GM21515 (cell line): ENCODE data around the gene PPL.
"Not testable (repeated sequence)": the region's sequence is repeated elsewhere in the genome, so short reads cannot be mapped to it uniquely, and the experiment has no call there.

Experiments used
- ATAC-seq: cut with Tn5 transposase; IDR thresholded peaks from one replicate; pipeline ENCODE4 v1.9.1; 2021; ENCODE audit not compliant: unreplicated experiment

Gene PPL, protein sequence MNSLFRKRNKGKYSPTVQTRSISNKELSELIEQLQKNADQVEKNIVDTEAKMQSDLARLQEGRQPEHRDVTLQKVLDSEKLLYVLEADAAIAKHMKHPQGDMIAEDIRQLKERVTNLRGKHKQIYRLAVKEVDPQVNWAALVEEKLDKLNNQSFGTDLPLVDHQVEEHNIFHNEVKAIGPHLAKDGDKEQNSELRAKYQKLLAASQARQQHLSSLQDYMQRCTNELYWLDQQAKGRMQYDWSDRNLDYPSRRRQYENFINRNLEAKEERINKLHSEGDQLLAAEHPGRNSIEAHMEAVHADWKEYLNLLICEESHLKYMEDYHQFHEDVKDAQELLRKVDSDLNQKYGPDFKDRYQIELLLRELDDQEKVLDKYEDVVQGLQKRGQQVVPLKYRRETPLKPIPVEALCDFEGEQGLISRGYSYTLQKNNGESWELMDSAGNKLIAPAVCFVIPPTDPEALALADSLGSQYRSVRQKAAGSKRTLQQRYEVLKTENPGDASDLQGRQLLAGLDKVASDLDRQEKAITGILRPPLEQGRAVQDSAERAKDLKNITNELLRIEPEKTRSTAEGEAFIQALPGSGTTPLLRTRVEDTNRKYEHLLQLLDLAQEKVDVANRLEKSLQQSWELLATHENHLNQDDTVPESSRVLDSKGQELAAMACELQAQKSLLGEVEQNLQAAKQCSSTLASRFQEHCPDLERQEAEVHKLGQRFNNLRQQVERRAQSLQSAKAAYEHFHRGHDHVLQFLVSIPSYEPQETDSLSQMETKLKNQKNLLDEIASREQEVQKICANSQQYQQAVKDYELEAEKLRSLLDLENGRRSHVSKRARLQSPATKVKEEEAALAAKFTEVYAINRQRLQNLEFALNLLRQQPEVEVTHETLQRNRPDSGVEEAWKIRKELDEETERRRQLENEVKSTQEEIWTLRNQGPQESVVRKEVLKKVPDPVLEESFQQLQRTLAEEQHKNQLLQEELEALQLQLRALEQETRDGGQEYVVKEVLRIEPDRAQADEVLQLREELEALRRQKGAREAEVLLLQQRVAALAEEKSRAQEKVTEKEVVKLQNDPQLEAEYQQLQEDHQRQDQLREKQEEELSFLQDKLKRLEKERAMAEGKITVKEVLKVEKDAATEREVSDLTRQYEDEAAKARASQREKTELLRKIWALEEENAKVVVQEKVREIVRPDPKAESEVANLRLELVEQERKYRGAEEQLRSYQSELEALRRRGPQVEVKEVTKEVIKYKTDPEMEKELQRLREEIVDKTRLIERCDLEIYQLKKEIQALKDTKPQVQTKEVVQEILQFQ (N-terminal part only)

DNA sequence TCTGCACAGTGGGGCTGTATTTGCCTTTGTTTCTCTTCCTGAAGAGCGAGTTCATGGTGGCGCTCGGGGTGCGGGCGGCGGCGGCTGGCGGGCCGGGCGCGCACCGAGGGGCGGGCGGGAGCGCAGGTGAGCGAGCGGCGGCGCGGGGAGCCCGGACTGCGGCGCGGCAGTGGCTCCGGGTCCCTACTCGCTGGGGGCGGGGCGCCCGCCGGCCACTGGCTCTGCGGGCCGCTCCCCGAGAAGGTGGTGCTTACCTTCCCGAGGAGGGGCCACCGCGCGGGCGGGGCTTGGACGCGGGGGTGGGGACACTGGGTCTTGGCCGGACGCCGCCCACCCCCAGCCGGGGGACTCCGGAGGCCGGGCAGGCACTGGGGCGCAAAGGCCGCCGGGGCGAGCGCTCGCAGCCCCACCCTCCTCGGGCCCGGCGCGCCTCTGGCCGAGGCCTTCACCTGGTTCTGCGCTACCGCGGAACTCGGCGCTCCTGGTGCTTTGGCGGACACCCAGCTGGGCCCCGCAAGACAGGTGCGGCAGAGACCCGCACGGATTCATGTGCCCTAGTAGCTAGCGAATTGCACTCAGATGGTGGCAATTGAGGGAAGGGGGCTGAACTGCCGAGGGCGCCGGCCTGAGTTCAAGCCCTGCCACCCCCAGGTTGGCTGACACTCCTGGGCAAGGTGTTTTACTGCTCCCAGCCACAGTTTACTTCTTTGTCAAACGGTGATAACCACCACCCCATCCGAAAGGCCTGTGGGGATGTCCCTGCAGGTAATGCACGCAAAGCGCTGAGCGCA is at the start of gene PPL:
Gene PPL (minus strand): TSS at position 158 of the 791 bp plus-strand sequence. CDS start 103 bp downstream, at position 55.
- ATAC-seq = no peak

DNA sequence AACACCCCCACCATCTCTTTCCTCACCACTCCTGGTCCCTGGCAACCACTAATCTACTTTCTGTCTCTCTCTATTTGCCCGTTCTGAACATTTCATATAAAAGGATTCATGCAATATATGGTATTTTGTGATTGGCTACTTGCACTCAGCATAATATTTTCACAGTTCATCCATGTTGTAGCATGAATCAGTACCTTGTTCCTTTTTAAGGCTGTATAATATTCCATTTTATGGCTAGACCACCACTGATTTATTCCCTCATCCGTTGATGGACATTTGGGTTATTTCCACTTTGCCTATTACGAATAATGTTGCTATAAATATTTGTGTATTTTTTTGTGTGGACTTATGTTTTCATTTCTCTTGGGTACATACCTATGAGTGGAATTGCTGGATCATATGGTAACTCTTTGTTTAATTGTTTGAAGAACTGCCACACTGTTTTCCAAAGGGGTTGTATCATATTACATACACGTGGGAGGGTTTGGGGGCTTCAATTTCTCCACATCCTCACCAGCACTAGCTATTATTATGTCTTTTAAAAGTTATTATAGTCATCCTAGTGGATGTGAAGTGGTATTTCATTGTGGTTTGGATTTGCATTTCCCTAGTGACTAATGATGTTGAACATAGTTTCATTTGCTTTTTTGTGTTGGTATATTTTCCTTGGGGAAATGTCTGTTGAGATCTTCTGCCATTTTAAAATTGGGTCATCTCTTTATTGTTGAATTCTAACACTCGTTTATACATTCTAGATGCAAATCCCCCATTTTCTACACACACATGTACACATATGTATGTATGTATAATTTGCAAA is 47.4 kb upstream of the PPL start:
- ATAC-seq = no peak

DNA sequence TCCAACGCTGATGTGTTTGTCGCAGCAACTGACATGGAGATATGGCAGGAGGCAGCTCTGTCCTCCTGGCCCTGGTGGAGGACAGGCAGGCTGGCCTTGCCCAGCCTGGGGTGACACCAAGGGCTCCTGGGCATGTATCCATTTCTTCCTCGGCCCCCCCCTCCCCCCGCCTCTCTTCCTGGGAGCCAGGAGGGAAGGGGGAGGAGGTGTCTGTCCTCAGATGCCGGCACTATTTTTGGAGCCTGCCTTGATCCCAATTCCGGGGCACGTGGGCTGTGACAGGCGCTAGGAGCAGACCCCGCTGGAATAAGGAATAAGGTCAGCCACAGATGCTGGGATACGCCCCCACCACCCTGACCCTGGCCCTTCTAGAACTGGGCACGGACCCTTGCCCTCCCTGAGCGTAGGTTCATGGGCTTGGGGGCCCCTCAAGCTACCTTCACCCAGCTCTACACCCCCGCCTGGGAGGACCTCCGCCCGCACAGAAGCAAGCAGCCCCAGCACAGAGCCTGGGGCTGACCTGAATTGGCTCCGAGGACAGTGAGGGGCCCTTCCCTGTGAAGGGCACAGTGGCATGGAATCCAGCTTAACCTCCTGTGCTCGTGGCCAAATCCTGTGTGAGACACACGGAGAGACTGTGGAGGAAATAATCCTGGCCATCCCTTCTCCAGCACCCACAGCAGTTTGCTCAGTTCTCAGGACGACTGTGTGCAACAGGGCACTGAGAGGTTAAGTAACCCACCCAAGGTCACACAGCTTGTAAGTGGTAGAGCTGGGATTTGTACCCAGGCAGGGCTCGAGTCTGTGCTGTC is 45.3 kb upstream of the PPL start:
- no peak for ATAC-seq

DNA sequence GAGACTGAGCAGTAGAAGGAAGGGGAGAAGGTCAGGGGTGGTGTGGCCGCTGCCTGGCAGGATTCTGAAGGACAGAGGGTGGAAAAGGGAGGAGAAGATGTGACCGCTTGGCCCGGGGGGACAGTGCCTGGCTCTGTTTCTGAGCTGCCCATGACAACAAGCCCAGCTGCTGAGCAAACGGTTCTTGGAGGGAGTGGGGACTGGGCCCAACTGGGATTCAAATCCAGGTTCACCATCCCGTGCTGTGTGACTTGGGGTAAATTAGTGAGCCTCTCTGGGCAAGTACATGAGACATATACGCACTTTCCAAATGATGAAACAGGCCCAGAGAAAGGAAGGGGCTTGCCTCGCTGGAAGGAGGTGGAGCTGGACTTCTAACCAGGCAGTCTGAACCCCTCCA is 44.5 kb upstream of the PPL start:
- ATAC-seq = no peak

DNA sequence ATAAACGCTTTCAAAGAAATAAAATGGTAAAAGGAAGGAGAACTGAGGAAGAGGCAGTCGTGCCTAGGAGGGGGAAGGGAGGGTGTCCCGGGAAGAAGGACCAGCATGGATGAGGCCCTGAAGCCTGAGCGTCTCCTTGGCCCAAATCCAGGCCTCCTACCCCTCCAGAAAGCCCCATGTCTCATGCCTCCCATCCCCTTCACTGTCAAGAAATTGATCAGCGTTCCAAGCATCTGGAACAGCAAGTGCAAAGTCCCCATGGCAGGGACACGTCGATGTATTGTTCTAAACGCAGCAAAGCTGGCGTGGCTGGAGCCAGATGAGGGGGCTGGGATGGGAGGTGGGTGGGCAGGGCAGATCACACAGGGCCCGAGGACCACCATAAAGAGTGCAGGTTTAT is 43.7 kb upstream of the PPL start:
- no peak for ATAC-seq

DNA sequence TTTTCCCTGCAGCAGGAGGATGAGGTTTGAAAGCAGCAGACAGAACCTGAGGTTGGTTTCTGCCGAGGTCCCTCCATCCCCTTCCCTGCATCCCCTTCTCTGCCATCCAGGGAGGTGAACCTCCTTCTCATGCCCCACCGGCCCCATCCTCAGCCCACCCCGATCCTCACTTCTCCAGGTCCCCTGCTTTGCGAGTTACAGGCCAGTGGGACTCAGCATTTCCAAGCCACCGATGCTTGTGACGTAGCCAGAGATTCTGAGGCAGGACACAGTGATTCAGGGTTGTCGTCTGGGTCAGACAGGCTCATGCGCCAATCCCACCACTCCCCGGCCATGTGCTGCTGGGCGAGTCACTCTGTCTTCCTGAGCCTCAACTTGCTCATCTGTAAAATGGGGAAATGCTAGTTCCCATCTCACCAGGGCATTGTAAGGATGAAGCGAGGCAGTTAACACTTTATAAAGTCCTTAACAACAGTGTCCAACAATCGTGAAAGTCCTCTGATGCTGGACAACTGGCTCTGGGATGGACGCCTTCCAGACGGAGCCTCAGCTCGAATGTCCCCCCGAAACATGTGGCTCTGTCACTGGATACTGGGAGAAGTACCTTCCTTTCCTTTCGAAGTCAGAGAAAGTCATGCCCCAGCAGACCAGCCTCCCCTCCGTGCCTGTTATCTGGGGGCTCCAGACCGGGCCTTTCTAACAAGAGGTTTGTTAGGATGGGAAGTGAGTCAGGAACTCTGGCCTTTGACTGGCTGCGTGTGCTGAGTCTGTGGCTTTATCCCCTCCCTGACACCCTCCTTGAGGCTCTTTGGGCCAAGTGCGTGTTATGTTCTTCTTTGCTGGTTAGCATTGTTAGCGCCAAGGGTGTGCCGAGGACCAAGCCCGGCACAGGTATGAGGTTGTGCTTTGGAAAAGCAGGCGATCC is 43.0 kb upstream of the PPL start:
- ATAC-seq = no peak

DNA sequence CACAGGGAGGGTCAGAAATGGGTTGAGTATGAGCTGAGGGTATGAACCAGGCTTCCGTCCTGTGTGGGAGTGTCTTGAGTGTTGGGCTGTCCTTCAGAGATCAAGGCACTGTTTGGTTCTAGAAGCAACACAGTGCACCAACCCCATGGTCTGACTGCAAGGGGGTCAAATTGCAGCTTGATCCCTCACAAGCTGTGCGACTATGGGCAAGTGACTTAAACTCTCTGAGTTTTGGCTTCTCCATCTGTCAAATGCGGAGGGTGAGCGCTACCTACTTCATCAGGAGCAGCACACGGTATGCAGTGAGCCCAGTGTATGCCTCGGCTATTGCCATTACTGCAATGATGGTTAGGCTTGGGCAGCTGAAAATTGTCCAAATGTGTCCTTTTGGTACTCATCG is 42.2 kb upstream of the PPL start:
- no peak for ATAC-seq

DNA sequence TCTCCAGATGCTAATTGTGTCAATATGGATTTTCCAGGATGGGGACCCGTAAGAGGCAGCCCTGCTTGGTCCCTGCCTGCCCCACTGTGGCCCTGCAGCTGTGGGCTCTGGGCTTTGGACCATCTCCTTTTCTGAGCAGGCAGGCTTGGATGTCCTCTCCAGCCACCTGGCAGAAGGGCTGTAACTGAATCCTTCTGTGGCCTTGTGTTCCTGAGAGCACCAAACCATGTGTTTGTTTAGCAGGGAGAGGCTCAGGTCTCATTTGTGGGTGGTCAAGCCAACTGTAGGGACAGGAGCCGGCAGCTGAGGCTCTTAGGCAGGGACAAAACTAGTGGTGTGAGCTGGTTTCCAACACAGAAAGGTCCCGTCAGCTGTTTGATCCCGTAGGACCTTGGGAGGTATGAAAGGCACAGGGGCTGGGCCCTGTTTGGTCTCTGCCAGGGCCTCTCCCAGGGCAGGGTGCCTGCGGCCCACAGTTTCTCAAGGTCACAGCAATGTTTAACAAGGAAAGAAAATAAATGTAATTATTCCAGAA is 39.7 kb upstream of the PPL start:
- ATAC-seq = no peak

DNA sequence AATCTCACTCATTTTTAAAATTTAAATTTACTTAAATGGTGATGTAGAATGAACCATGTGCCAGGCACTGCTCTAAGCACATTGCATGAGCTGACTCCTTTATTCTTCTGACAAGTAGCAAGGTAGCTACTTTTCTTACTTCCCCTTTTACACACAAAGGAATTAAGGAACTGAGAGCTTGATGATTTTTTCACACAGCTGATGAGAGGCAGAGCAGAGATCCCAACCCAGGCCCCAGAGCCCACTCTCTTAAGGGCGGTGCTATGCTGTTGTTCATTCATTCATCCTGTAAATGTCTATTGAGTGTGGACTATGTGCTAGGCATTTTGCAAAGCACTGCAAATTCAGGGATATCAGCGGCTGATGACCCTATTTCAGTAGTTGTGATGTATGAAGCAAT is 39.1 kb upstream of the PPL start:
- ATAC-seq = peak; percentile 94

DNA sequence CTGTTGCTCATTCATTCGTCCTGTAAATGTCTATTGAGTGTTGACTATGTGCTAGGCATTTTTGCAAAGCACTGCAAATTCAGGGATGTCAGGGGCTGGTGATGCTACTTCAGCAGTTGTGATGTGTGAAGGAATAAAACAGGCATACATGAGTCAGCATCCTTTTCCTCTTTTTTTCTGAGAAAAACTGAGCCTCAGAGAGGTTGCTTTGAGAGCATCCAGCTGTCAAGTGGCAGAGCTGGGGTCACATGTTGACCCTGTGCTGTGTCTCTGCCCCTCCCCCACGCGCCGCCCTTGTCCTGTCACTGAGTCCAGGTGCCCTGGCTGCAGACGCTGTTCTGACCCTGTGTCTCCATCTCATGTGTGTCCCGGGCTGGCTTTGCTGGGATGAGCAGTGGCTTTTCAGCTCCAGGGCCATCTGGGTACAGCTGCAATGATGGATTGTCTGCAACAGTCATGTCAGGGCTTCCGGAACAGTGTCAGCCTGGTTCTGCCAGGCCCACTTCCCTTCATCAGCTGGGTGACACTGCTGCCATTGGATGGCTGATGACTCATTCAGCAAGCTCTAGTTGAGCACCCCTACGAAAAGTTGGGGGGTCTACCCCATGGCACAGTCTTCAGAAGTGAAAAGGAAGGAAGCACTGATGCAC is 36.1 kb upstream of the PPL start:
- ATAC-seq = no peak

DNA sequence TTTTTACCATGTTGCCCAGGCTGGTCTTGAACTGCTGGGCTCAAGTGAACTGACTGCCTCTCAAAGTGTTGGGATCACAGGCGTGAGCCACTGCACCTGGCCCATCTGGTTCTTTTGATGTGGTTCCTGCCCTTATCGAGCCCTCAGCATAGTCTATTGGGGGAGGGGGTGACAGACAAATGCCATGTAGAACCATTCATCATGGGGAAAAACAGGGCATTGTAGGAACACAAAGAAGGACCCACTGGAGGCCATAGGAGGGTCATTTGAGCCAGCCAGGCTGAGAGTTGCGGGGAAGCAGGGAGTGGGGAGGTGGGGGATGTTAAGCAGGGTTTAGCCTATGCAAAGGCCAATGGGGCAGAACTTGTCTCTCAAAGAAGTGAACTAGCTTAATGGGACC is 33.1 kb upstream of the PPL start:
- no peak for ATAC-seq

DNA sequence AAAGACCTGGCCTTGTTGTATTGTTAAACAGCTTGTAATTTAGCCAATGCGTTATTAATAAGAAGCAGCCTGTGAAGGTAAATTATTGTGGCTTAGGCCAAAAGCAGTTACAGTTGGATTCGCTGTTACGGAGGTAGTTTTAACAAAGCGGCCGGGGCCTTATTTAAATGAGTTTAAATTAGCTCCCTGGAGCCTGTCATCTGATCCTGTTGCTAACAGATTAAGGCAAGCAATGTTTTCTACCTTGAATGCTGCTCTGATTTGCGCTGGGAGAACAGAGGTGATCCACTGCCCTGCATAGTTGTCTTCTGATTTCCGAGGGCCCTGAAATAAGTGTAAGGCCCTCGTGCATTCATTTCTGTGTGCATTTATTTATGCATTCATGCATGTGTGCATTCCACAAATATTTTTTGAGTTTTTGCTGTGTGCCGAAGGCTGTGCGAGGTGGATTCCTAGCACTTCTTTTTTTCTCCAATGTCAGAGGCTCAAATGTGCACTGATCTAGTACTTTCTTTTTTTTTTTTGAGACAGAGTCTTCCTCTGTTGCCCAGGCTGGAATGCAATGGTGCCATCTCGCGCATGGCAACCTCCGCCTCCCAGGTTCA is 32.0 kb upstream of the PPL start:
- no peak for ATAC-seq

DNA sequence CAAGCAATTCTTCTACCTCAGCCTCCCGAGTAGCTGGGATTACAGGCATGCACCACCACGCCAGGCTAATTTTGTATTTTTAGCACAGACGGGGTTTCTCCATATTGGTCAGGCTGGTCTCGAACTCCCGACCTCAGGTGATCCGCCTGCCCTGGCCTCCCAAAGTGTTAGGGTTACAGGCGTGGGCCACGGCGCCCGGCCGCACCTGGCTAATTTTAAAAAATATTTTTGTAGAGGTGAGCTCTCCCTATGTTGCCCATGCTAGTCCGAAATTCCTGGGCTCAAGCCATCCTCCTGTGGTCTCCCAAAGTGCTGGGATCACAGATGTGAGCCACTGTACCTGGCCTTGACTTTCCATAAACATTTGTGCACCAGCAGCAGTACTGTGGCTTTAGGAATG is 31.3 kb upstream of the PPL start:
- not testable (repeated sequence) for ATAC-seq

DNA sequence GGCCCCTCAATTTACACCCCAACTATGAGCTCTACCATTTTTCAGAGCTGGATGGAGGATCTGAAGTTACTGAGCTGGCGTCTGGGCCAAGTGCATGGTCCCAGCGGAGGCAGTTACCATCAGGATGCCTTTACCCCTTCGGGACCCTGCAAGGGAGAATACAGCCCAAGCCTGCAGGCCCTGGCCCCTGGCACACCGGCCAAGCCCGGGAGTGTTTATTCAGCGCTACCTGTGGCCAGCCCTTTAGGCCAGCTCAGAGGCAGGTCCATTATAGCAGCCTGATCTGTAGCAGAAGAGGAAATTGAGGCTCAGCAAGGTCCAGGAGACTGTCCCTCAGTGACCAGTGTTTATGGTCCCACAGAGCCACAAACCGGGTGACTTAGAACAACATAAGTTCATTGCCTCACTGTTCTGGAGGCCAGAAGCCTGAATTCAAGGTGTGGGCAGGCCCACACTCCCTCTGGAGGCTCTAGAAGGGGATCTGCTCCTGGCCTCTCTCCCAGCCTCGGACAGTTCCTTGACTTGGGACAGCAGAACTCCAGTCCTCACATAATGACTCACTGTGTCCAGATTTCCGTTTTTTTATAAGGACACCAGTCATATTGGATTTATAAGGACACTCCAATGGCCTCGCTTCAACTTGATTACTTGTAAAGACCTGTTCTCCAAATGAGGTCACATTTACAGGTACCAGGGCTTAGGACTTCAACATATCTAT is 29.9 kb upstream of the PPL start:
- ATAC-seq = no peak

DNA sequence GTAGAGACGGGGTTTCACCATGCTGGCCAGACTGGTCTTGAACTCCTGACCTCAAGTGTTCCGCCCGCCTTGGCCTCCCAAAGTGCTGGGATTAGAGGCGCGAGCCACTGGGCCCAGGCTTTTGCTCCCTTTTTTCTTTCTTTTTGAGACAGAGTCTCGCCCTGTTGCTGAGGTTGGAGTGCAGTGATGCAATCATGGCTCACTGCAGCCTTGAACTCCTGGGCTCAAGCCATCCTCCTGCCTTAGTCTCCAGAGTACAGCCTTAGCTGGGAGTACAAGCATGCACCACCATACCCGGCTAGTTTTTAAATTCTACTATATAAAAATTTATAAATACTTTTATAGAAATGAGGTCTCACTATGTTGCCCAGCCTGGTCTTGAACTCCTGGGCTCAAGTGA is 26.6 kb upstream of the PPL start:
- ATAC-seq = not testable (repeated sequence)

DNA sequence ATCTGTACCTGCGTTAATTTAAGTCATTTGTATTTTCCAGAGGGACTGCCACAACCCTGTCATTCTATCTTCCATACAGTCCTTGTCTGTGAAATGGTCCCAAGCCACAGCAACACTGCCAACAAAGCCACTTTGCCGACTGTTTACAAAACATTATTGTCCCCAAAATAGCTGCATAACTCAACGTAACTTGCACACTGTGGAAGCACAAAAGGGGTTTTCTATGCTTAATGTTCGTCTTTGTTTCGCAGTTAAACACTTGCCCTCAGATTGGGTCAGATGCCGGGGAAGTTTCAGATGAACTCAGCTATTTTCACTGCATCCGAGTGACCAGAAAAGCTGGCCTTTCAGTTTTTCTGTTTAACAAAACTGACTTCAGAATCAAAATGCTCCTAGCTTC is 25.8 kb upstream of the PPL start:
- no peak for ATAC-seq
